SU-DHL-6 (cell line): ENCODE measurements around the gene LRP1B.

Experiments
- H2AFZ ChIP-seq: fragments of 200-600 bp; sonication (generic); 2 replicates; pipeline ENCODE4 v1.6.1; 2014; ENCODE audit warnings: low read depth, mild to moderate bottlenecking, moderate library complexity, mixed read lengths, antibody characterized with exemption, low read length; ENCODE audit not compliant: severe bottlenecking
- H3F3A ChIP-seq: fragments of 200-600 bp; shearing (Covaris generic); 2 replicates; pipeline ENCODE4 v1.6.0; 2016; ENCODE audit warnings: antibody characterized with exemption, mild to moderate bottlenecking; ENCODE audit not compliant: insufficient read depth
- H3K27ac ChIP-seq: fragments of 200-600 bp; sonication (generic); 2 replicates; pipeline ENCODE4 v1.5.1; 2016; ENCODE audit warnings: low read depth, mild to moderate bottlenecking, low read length, moderate library complexity, mixed read lengths
- H3K27me3 ChIP-seq: fragments of 200-600 bp; sonication (generic), shearing (Covaris generic); 2 replicates; pipeline ENCODE4 v1.6.0; 2014; ENCODE audit warnings: mild to moderate bottlenecking, low read length
- H3K36me3 ChIP-seq: fragments of 200-600 bp; sonication (generic); 2 replicates; pipeline ENCODE4 v1.6.1; 2014; ENCODE audit warnings: mild to moderate bottlenecking, low read length, mixed read lengths
- H3K4me2 ChIP-seq: fragments of 300-600, 200-600 bp; shearing (Covaris generic), sonication (generic); 2 replicates; pipeline ENCODE4 v1.6.0; 2014; ENCODE audit warnings: low read length, low read depth, mild to moderate bottlenecking; ENCODE audit not compliant: poor library complexity, severe bottlenecking
- H3K4me3 ChIP-seq: fragments of 200-600 bp; sonication (generic); 2 replicates; pipeline ENCODE4 v1.5.1; 2014; ENCODE audit warnings: antibody characterized with exemption, low read length, mild to moderate bottlenecking, mixed read lengths; ENCODE audit not compliant: insufficient read depth, poor library complexity, severe bottlenecking
- H3K79me2 ChIP-seq: fragments of 200-600 bp; sonication (generic); 2 replicates; pipeline ENCODE4 v1.6.1; 2014; ENCODE audit warnings: mild to moderate bottlenecking, low read length, moderate library complexity; ENCODE audit not compliant: insufficient read depth
- H3K9ac ChIP-seq: fragments of 200-600 bp; sonication (generic); 2 replicates; pipeline ENCODE4 v1.7.0; 2014; ENCODE audit warnings: mild to moderate bottlenecking, low read length
- H3K9me2 ChIP-seq: fragments of 200-600 bp; sonication (generic); replicated peaks from 2 replicates; pipeline ENCODE4 v1.6.1; 2014; ENCODE audit warnings: low read length; ENCODE audit not compliant: insufficient read depth
- H3K9me3 ChIP-seq: fragments of 200-600 bp; sonication (generic); 2 replicates; pipeline ENCODE4 v1.6.1; 2014; ENCODE audit warnings: low read length, mixed read lengths; ENCODE audit not compliant: insufficient read depth
- H4K20me1 ChIP-seq: fragments of 200-600 bp; sonication (generic); 2 replicates; pipeline ENCODE4 v1.6.1; 2014; ENCODE audit warnings: low read depth, mild to moderate bottlenecking, antibody characterized with exemption, low read length, moderate library complexity, mixed read lengths
- CTCF ChIP-seq: fragments of 200-600 bp; sonication (generic); IDR thresholded peaks from one replicate; pipeline ENCODE4 v1.5.1; 2017; ENCODE audit warnings: antibody characterized with exemption, mild to moderate bottlenecking, low read length, moderate library complexity; ENCODE audit not compliant: insufficient read depth, poor library complexity, severe bottlenecking
- EZH2phosphoT487 ChIP-seq: fragments of 200-600 bp; sonication (generic), shearing (Covaris generic); conservative IDR thresholded peaks from 2 replicates; pipeline ENCODE4 v1.6.1; 2018; ENCODE audit warnings: mild to moderate bottlenecking, antibody characterized with exemption, low read length, moderate library complexity, mixed read lengths

LRP1B gene

GRCh38 chr2:141455211-141455826 is 675.5 kb downstream of the LRP1B start:
- no peaks in the 10 kb centered on the region for H3K9me2 ChIP-seq
- no peak overlapping the region for H3K4me2 ChIP-seq
- H4K20me1 ChIP-seq = no peaks in the 10 kb centered on the region
- no peaks in the 10 kb centered on the region for H3K36me3 ChIP-seq
- no peak overlapping the region for H3K27ac ChIP-seq
- TF ChIP-seq EZH2phosphoT487 = no peak
- TF ChIP-seq CTCF = no peak
- no peaks in the 10 kb centered on the region for H3K27me3 ChIP-seq
- no peaks in the 10 kb centered on the region for H3K79me2 ChIP-seq
- no peak overlapping the region for H3K9ac ChIP-seq
- H2AFZ ChIP-seq = no peak overlapping the region
- H3K4me3 ChIP-seq = no peak overlapping the region
- no peaks in the 10 kb centered on the region for H3F3A ChIP-seq
- no peaks in the 10 kb centered on the region for H3K9me3 ChIP-seq

DNA sequence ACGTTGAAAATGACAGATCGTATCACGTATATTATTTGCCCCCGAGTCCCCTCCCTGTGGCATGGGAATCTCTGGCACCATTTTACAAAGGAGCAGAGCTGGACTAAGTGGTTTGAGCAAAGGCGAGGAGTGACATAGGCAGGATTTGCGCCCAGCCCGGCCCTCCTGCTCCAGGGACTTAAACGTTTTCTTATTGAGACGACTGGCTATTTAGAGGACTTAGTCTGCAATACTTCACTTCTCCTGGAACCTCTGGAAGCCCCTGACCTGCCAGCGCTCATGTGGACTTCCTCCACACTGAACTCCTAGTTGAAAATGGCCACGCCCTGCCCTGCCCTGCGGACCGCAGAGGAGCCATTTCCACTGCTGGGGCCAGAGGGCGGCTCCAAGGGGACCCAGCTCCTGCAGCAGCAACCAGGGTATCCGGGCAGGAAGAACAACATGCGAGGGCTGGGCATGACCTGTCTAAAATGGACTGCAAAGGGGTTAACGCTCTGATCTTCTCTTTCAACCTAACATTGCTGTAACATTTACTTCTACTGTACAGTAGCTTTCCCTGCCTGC is 690.7 kb downstream of the LRP1B start:
- Histone ChIP-seq H4K20me1 (no peaks in the 10 kb centered on the region), H3K79me2 (no peaks in the 10 kb centered on the region), H3K27ac (no peak overlapping the region), H3K36me3 (no peaks in the 10 kb centered on the region), H3K4me2 (no peak overlapping the region), H3F3A (no peaks in the 10 kb centered on the region), H3K4me3 (no peak overlapping the region), H3K9me2 (no peaks in the 10 kb centered on the region), H2AFZ (no peak overlapping the region), H3K9me3 (no peaks in the 10 kb centered on the region), H3K27me3 (no peaks in the 10 kb centered on the region), H3K9ac (no peak overlapping the region)
- TF ChIP-seq CTCF (no peak), EZH2phosphoT487 (no peak)

DNA sequence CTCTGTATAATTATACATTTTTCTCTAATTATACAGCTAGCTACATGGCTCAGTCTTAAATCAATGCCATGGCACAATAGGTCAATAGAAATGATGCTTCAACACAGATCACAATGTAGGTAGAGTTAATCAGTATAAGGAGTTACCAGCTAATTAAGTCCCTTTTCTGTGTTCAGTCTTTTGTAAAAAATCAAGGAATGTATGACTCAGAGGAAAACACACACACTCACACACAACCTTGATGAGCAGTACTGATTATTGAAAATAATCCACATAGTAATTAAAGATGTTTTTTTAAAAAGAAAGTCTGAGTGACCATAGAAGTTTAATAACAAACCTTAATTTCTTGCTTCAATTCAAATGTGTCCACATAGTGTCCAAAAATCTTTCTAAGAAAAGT is 691.3 kb downstream of the LRP1B start:
- no peaks in the 10 kb centered on the region for H3K9me2 ChIP-seq
- no peaks in the 10 kb centered on the region for H3F3A ChIP-seq
- H3K36me3 ChIP-seq = no peaks in the 10 kb centered on the region
- no peak overlapping the region for H3K27ac ChIP-seq
- no peak overlapping the region for H3K9ac ChIP-seq
- TF ChIP-seq EZH2phosphoT487 (no peak), CTCF (no peak)
- no peaks in the 10 kb centered on the region for H3K79me2 ChIP-seq
- no peaks in the 10 kb centered on the region for H3K27me3 ChIP-seq
- H3K9me3 ChIP-seq = no peaks in the 10 kb centered on the region
- no peak overlapping the region for H2AFZ ChIP-seq
- no peak overlapping the region for H3K4me3 ChIP-seq
- H3K4me2 ChIP-seq = no peak overlapping the region
- no peaks in the 10 kb centered on the region for H4K20me1 ChIP-seq
